B cell (primary cell): ENCODE results near the gene CHTOP.

Experiments
- CTCF ChIP-seq: fragments of 200-600 bp; IDR thresholded peaks from one replicate; pipeline ENCODE4 v1.8.0; 2022; ENCODE audit warnings: antibody characterized with exemption, mild to moderate bottlenecking
- EZH2 ChIP-seq: IDR thresholded peaks from 2 replicates; pipeline ENCODE4 v1.6.1; 2012; ENCODE audit warnings: borderline replicate concordance, low read depth, mild to moderate bottlenecking, moderate library complexity, low read length; ENCODE audit not compliant: insufficient read depth, poor library complexity, severe bottlenecking

- TF ChIP-seq CTCF, result no peak
- TF ChIP-seq EZH2, result no peak
Observed at GRCh38 chr1:153658400-153659174, 24.7 kb downstream of the CHTOP start, which contains the start of gene SNAPIN.
